Hepatocyte (in vitro differentiated cells): ENCODE measurements around the gene GPR39. TPM values are rescaled to one million over a fixed set of nuclear protein-coding genes. Genes with fewer than 3 reads are reported as not detected.

ENCODE experiments used
- DNase-seq: peaks from one replicate; pipeline ENCODE4 v3.0.0-alpha.2; 2016; ENCODE audit warnings: low spot score
- H2AFZ ChIP-seq: fragments of 200-600 bp; sonication (generic); 2 replicates; pipeline ENCODE4 v1.6.0; 2016; ENCODE audit warnings: antibody characterized with exemption, mild to moderate bottlenecking
- H3K27ac ChIP-seq: fragments of 200-600 bp; sonication (generic); 2 replicates; pipeline ENCODE4 v1.5.1; 2016; ENCODE audit warnings: mild to moderate bottlenecking
- H3K27me3 ChIP-seq: fragments of 200-600 bp; sonication (generic); 2 replicates; pipeline ENCODE4 v1.6.1; 2016
- H3K36me3 ChIP-seq: fragments of 200-600 bp; sonication (generic); replicated peaks from 2 replicates; pipeline ENCODE4 v1.5.1; 2016; ENCODE audit warnings: low read depth; ENCODE audit not compliant: insufficient read depth
- H3K4me1 ChIP-seq: fragments of 200-600 bp; sonication (generic); 2 replicates; pipeline ENCODE4 v1.5.1; 2016; ENCODE audit warnings: mild to moderate bottlenecking, moderate library complexity; ENCODE audit not compliant: insufficient read depth
- H3K4me2 ChIP-seq: fragments of 200-600 bp; sonication (generic); 2 replicates; pipeline ENCODE4 v1.6.0; 2016
- H3K4me3 ChIP-seq: fragments of 200-600 bp; sonication (generic); 2 replicates; pipeline ENCODE4 v1.5.1; 2016; ENCODE audit warnings: mild to moderate bottlenecking
- H3K79me2 ChIP-seq: fragments of 200-600 bp; sonication (generic); 2 replicates; pipeline ENCODE4 v1.6.0; 2017; ENCODE audit warnings: mild to moderate bottlenecking
- H3K9me2 ChIP-seq: fragments of 200-600 bp; sonication (generic); replicated peaks from 2 replicates; pipeline ENCODE4 v1.6.0; 2017; ENCODE audit warnings: mild to moderate bottlenecking; ENCODE audit not compliant: insufficient read depth
- H3K9me3 ChIP-seq: fragments of 200-600 bp; sonication (generic); 2 replicates; pipeline ENCODE4 v1.5.1; 2016; ENCODE audit warnings: low read depth, mild to moderate bottlenecking
- H4K20me1 ChIP-seq: fragments of 200-600 bp; sonication (generic); 2 replicates; pipeline ENCODE4 v1.6.0; 2016; ENCODE audit warnings: mild to moderate bottlenecking; ENCODE audit not compliant: insufficient read depth, poor library complexity, severe bottlenecking
- CTCF ChIP-seq: fragments of 200-600 bp; sonication (generic); IDR thresholded peaks from 2 replicates; pipeline ENCODE4 v1.5.1; 2016; ENCODE audit warnings: antibody characterized with exemption, mild to moderate bottlenecking; ENCODE audit not compliant: poor library complexity
- EZH2 ChIP-seq: fragments of 200-600 bp; sonication (generic); IDR thresholded peaks from 2 replicates; pipeline ENCODE4 v1.6.1; 2016; ENCODE audit warnings: antibody characterized with exemption, mild to moderate bottlenecking, borderline replicate concordance
- EZH2phosphoT487 ChIP-seq: fragments of 200-600 bp; sonication (generic); IDR thresholded peaks from one replicate; pipeline ENCODE4 v1.6.1; 2018; ENCODE audit warnings: antibody characterized with exemption, mild to moderate bottlenecking, low read depth, moderate library complexity; ENCODE audit not compliant: unreplicated experiment, severe bottlenecking
- WGBS: methylation state at CpG from one replicate; pipeline ENCODE4 v1.1.6; 2016; ENCODE audit warnings: low lambda C conversion rate; ENCODE audit errors: missing lambda C conversion rate; 5-methylcytosine and 5-hydroxymethylcytosine counted together
- polyA plus RNA-seq: library from polyadenylated mRNA; unstranded; fragments of >200 nt; fragmentation: Nextera tagmentation; extraction: Ambion mirVana; gene quantifications from 2 replicates; pipeline ENCODE4 v1.2.1, GENCODE V29; 2016
- total RNA-seq: library from RNA; depleted of rRNA; stranded (reverse); fragments of >200 nt; gene quantifications from 2 replicates; pipeline ENCODE4 v1.2.3, GENCODE V29; 2014

Gene GPR39
- total and polyA plus RNA-seq, 2 experiments from 2014 or later = 11.1 to 14.5 TPM

DNA sequence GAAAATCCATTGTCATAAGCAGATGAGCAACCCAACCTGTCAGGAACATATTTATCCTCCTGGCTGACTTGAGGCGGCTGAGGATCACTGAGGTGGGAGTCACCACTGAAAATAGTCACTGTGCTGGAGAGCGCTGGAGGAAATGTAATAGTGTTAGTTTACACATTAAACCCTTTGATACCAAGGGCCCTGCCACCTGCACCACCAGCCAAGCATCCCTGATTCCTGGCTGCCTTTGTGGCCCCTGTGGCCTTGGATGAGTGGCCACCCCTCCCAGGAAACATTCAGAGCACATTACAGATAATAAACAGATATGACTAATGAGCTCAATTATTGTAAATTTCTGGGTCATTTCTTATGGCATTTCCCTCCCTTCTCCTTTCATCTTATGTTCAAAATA, 147.5 kb downstream of the GPR39 start:
- Histone ChIP-seq H3K36me3 (no peaks in the 10 kb centered on the region), H3K4me3 (no peak overlapping the region), H3K9me3 (no peaks in the 10 kb centered on the region), H3K27ac (no peak overlapping the region), H3K27me3 (no peaks in the 10 kb centered on the region), H3K4me2 (no peak overlapping the region), H4K20me1 (no peaks in the 10 kb centered on the region), H3K9me2 (no peaks in the 10 kb centered on the region), H3K4me1 (no peaks in the 10 kb centered on the region), H2AFZ (no peak overlapping the region), H3K79me2 (no peaks in the 10 kb centered on the region)
- no peak for TF ChIP-seq EZH2
- TF ChIP-seq EZH2phosphoT487 = no peak
- TF ChIP-seq CTCF = no peak
- WGBS = 94% methylated on average over 2 of the region's 2 CpGs
- no peak for DNase-seq

GRCh38 chr2:132566379-132566778, 149.8 kb downstream of the GPR39 start:
- H3K4me2 ChIP-seq = no peak overlapping the region
- H3K9me2 ChIP-seq = no peaks in the 10 kb centered on the region
- H3K4me3 ChIP-seq = no peak overlapping the region
- H3K9me3 ChIP-seq = no peaks in the 10 kb centered on the region
- no peaks in the 10 kb centered on the region for H3K36me3 ChIP-seq
- no peaks in the 10 kb centered on the region for H3K79me2 ChIP-seq
- no peak for DNase-seq
- H2AFZ ChIP-seq = no peak overlapping the region
- H3K4me1 ChIP-seq = no peaks in the 10 kb centered on the region
- no peaks in the 10 kb centered on the region for H3K27me3 ChIP-seq
- no peak for TF ChIP-seq EZH2phosphoT487
- TF ChIP-seq CTCF = no peak
- TF ChIP-seq EZH2 = no peak
- 92% methylated on average over 6 of the region's 6 CpGs for WGBS
- no peak overlapping the region for H3K27ac ChIP-seq
- no peaks in the 10 kb centered on the region for H4K20me1 ChIP-seq

DNA sequence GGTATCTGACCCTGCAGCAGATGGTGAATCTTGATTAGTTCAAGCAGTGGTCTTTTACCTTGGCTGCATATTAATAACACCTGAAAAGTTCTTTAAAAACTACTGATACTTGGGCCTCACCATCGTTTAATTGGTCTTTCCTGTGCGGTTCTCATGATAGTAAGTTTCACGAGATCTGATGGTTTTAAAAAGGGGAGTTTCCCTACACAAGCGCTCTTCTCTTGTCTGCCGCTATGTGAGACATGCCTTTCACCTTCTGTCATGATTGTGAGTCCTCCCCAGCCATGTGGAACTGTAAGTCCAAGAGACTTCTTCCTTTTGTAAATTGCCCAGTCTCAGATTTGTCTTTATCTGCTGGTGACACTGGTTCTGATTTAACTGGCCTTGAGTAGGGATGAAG, 151.1 kb downstream of the GPR39 start:
- TF ChIP-seq EZH2 = no peak
- no peak for TF ChIP-seq EZH2phosphoT487
- Histone ChIP-seq H2AFZ (no peak overlapping the region), H3K4me2 (no peak overlapping the region), H3K4me1 (no peaks in the 10 kb centered on the region), H3K36me3 (no peaks in the 10 kb centered on the region), H3K27ac (no peak overlapping the region), H3K9me3 (no peaks in the 10 kb centered on the region), H3K4me3 (no peak overlapping the region), H3K27me3 (no peaks in the 10 kb centered on the region), H3K79me2 (no peaks in the 10 kb centered on the region), H3K9me2 (no peaks in the 10 kb centered on the region), H4K20me1 (no peaks in the 10 kb centered on the region)
- 91% methylated on average over 5 of the region's 5 CpGs for WGBS
- no peak for DNase-seq

- Histone ChIP-seq H3K79me2 (no peaks in the 10 kb centered on the region), H4K20me1 (no peaks in the 10 kb centered on the region), H3K4me1 (no peaks in the 10 kb centered on the region), H3K9me2 (no peaks in the 10 kb centered on the region), H3K27ac (no peak overlapping the region), H3K4me2 (no peak overlapping the region), H3K27me3 (no peaks in the 10 kb centered on the region), H3K9me3 (no peaks in the 10 kb centered on the region), H3K4me3 (no peak overlapping the region), H3K36me3 (no peaks in the 10 kb centered on the region), H2AFZ (no peak overlapping the region)
- TF ChIP-seq EZH2 (no peak), EZH2phosphoT487 (no peak), CTCF (no peak)
- 93% methylated on average over 3 of the region's 3 CpGs for WGBS
- no peak for DNase-seq
Observed at GRCh38 chr2:132568656-132569055, 152.1 kb downstream of the GPR39 start.
